SK-N-SH (cell line): Measurements from ENCODE around the gene OR6A2.

Experiments
- EP300 ChIP-seq, 2 experiments: IDR thresholded peaks; 2 replicates each; pipeline versions ENCODE4 v1.4.0 to v1.6.1; 2012; ENCODE audit warnings: borderline replicate concordance in 1 of 2, low read depth in 1 of 2, low read length in 1 of 2
- EZH2phosphoT487 ChIP-seq: fragments of 200-600 bp; sonication (generic); IDR thresholded peaks from 2 replicates; pipeline ENCODE4 v1.6.1; 2017; ENCODE audit warnings: low read depth, mixed run types, mild to moderate bottlenecking, antibody characterized with exemption, moderate library complexity, borderline replicate concordance
- FOSL2 ChIP-seq: IDR thresholded peaks from 2 replicates; pipeline ENCODE4 v1.4.0; 2012; ENCODE audit warnings: low read depth, mild to moderate bottlenecking, moderate library complexity, borderline replicate concordance
- JUND ChIP-seq: IDR thresholded peaks from 2 replicates; pipeline ENCODE4 v1.4.0; 2012
- MAX ChIP-seq: IDR thresholded peaks from 2 replicates; pipeline ENCODE4 v1.4.0; 2012; ENCODE audit warnings: low read depth
- MXI1 ChIP-seq: IDR thresholded peaks from 2 replicates; pipeline ENCODE4 v1.6.1; 2012; ENCODE audit warnings: mild to moderate bottlenecking, low read depth, low read length, improper control_type of control experiment
- NRF1 ChIP-seq: IDR thresholded peaks from 2 replicates; pipeline ENCODE4 v1.6.1; 2012; ENCODE audit warnings: low read depth, mild to moderate bottlenecking, low read length
- POLR2AphosphoS5 ChIP-seq: IDR thresholded peaks from 2 replicates; pipeline ENCODE4 v1.6.1; 2012; ENCODE audit warnings: low read depth, low read length
- RFX5 ChIP-seq: IDR thresholded peaks from 2 replicates; pipeline ENCODE4 v1.6.1; 2012; ENCODE audit warnings: mild to moderate bottlenecking, improper control_type of control experiment, low read length
- TCF12 ChIP-seq: IDR thresholded peaks from 2 replicates; pipeline ENCODE4 v1.4.0; 2012
- TF ChIP-seq, protein P1 (sequence below): fragments of 200-600 bp; sonication (generic); IDR thresholded peaks from 2 replicates; pipeline ENCODE4 v1.6.1; 2017; ENCODE audit warnings: antibody characterized with exemption, mild to moderate bottlenecking, moderate library complexity
- TF ChIP-seq, protein P2 (sequence below): IDR thresholded peaks from 2 replicates; pipeline ENCODE4; 2012
- TF ChIP-seq, protein P3 (sequence below): IDR thresholded peaks from 2 replicates; pipeline ENCODE4 v1.4.0; 2012; ENCODE audit warnings: low read depth, borderline replicate concordance

GRCh38 chr11:6780829-6781228 is 18.7 kb downstream of the OR6A2 start:
- TF ChIP-seq, protein P1, sequence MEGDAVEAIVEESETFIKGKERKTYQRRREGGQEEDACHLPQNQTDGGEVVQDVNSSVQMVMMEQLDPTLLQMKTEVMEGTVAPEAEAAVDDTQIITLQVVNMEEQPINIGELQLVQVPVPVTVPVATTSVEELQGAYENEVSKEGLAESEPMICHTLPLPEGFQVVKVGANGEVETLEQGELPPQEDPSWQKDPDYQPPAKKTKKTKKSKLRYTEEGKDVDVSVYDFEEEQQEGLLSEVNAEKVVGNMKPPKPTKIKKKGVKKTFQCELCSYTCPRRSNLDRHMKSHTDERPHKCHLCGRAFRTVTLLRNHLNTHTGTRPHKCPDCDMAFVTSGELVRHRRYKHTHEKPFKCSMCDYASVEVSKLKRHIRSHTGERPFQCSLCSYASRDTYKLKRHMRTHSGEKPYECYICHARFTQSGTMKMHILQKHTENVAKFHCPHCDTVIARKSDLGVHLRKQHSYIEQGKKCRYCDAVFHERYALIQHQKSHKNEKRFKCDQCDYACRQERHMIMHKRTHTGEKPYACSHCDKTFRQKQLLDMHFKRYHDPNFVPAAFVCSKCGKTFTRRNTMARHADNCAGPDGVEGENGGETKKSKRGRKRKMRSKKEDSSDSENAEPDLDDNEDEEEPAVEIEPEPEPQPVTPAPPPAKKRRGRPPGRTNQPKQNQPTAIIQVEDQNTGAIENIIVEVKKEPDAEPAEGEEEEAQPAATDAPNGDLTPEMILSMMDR = no peak
- TF ChIP-seq, protein P2, sequence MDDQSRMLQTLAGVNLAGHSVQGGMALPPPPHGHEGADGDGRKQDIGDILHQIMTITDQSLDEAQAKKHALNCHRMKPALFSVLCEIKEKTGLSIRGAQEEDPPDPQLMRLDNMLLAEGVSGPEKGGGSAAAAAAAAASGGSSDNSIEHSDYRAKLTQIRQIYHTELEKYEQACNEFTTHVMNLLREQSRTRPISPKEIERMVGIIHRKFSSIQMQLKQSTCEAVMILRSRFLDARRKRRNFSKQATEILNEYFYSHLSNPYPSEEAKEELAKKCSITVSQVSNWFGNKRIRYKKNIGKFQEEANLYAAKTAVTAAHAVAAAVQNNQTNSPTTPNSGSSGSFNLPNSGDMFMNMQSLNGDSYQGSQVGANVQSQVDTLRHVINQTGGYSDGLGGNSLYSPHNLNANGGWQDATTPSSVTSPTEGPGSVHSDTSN = no peak
- TF ChIP-seq MAX (no peak), TCF12 (no peak), FOSL2 (no peak), EP300 (IDR thresholded peaks at IDR 0.05; ENCODE audit: borderline replicate concordance in 1 of 2, low read depth in 1 of 2, low read length in 1 of 2) (no peak), EZH2phosphoT487 (no peak), MXI1 (no peak), POLR2AphosphoS5 (no peak), RFX5 (no peak), JUND (no peak), NRF1 (no peak)
- TF ChIP-seq, protein P3, sequence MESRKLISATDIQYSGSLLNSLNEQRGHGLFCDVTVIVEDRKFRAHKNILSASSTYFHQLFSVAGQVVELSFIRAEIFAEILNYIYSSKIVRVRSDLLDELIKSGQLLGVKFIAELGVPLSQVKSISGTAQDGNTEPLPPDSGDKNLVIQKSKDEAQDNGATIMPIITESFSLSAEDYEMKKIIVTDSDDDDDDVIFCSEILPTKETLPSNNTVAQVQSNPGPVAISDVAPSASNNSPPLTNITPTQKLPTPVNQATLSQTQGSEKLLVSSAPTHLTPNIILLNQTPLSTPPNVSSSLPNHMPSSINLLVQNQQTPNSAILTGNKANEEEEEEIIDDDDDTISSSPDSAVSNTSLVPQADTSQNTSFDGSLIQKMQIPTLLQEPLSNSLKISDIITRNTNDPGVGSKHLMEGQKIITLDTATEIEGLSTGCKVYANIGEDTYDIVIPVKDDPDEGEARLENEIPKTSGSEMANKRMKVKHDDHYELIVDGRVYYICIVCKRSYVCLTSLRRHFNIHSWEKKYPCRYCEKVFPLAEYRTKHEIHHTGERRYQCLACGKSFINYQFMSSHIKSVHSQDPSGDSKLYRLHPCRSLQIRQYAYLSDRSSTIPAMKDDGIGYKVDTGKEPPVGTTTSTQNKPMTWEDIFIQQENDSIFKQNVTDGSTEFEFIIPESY = no peak
